GM18499 (cell line): Measurements from ENCODE around the gene SLC41A3.
"Not testable (repeated sequence)": the region's sequence is repeated elsewhere in the genome, so short reads cannot be mapped to it uniquely, and the experiment has no call there.

Source experiments
- ATAC-seq: cut with Tn5 transposase; IDR thresholded peaks from one replicate; pipeline ENCODE4 v1.9.1; 2021; ENCODE audit warnings: moderate number of reproducible peaks; ENCODE audit not compliant: insufficient read depth, unreplicated experiment

The SLC41A3 gene

DNA sequence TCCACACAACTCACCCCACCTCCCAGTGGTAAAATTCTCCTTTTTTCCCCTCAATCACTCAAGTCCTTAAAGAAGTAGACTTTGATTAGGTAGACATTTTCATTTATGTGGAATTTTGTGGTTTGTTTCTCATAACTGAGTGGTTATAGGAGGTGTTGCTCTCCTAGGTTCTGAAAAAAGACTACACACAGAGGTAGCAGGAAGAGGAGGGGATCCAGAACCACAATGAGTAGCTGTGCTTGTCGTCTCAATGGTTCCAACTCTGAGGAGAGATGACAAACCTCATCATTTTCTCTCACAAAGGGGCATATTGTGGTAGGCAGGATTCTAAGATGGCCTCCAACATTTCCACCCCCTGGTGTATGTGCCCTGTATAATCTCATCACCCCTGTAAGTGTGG is 120.1 kb downstream of the SLC41A3 start:
- not testable (repeated sequence) for ATAC-seq

DNA sequence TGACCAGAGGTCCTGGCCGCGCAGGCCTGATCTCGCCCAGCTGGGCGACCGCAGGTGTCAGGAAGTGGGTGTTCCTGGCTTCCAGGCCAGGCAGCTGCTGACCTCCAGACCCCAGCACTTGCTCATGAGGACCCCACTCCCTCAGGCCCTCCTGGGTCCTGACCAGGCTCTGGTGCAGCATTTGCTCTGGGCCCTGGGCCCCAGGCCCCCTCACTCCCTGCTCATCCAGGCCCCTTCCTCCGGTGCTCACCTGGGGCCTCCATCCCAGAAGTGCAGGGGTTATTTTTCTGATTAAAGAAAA is 122.7 kb downstream of the SLC41A3 start:
- ATAC-seq = no peak

DNA sequence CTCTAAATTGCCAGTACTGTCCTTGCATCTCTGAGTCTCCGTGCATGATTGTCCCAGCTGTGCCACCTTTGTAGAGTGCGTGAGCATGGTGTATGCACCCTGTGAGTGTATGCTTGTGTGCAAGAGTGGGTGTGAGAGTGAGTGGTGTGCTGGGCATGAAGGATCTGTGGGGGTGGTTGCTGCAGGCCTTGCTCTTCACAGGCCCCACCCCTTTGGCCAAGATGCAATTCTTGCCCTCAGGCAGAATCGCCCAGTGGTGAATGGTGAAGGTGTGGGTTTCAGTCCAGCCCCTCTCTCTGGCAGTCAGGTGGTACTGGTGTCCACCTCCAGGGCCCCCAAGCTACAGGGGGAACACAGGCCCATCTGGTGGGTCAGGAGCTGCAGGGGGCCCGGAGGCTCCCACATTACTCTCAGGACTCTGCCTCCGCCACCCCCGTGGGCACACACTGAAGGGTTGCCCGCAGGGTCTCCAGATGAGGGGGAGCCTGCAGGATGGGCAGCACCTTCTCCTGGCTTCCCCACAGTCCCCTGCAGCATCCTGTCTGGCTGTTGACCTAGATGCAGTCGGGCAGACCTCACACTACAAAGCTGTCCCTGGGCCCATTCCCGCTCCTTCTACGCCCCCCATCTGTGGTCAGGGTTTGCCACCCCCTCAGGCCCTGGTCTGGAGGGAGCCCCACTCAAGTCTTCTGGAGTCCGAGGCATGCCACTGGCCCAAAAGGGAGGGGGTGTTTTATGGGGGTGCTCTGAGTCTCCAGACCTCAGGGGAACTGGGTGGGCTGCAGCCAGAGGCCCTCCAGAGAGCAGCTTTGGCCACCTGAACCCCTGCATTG is 123.3 kb downstream of the SLC41A3 start:
- ATAC-seq = no peak

DNA sequence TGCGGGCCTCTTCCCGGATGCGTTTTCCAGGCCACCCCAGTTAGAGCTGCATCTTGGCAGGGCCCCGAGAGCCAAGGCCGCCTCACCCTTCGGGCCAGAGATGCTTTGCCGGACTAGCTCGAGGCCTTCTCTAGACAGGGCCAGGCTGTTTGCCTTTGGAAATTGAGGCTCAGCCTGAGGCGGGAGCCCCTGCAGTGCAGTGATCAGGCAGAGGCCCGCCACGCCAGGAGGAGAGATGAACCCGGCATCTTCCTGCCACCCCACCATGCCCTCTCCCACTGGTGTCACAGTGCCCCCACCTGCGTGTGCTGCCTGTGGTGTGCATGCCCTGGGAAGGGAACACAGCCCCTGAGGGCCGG is 123.9 kb downstream of the SLC41A3 start:
- no peak for ATAC-seq

DNA sequence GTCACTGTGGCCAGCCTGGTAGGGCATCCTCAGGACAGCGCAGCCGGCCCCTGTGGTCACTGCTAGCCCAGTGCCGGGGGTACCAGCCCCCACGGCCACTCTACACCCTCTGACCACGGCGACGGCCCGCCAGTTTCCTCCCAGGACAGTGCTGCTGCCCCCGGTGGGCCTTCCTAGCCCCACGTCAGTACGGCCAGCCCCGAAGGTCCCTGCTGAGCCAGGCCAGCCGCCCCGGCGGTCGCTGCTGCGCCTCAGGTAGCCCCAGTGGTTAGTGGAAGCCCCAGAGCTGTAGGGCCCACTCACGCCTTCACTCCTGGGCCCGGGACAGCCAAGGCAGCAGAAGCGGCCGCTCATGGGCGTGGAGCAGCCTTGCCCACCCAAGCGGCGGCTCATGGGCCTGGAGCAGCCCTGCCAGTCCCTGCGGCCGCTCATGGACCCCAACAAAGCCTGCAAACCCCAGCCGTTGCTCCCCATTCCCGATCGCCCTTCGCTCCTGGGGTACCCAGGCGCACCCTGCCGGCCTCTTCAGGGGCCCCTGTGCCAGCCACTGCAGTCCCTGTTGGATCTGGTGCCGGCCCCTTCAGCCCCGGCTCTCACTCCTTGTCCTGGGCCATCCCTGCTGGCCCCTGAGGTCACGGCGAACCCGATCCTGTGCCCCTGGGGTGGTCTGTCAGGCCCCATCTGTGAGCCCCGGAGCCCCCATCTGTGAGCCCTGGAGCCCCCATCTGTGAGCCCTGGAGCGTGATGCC is 124.4 kb downstream of the SLC41A3 start:
- no peak for ATAC-seq

DNA sequence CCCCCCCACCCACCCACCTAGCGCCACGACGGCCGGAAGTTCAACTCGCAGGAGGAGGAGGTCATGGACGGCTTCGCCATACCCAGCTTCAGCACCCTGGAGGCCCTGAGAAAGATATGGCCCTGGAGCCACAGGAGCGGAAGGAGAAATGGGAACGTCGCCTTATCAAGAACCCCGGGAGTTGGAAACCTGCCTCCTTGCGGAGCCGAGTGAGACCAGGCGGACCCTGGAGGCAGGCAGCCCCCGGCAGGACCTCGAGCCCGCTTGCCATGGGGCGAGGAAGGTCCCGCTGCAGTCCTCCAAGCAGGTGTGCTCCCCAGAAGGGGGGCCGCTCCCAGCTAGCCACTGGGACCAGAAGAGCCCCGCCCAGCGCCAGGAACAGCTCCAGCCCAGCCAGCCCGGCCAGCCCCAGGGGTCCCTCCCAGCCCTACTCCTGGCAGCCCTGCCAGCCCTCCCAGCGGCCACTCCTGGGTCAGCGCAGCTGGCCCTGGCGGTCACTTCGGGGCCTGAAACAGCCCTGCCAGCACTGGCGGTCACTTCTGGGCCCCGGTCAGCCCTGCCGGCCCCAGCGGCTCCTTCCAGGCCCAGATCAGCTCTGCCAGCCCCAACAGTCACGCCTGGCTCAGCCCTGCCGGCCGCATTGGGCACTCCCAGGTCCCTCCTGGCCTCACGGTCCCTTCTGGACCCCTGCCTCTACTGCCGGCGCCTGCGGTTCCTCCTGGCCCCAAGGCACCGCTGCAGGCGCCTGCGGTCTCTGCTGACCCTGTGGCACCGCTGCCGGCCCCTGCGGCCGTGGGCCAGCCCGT is 125.2 kb downstream of the SLC41A3 start:
- no peak for ATAC-seq

DNA sequence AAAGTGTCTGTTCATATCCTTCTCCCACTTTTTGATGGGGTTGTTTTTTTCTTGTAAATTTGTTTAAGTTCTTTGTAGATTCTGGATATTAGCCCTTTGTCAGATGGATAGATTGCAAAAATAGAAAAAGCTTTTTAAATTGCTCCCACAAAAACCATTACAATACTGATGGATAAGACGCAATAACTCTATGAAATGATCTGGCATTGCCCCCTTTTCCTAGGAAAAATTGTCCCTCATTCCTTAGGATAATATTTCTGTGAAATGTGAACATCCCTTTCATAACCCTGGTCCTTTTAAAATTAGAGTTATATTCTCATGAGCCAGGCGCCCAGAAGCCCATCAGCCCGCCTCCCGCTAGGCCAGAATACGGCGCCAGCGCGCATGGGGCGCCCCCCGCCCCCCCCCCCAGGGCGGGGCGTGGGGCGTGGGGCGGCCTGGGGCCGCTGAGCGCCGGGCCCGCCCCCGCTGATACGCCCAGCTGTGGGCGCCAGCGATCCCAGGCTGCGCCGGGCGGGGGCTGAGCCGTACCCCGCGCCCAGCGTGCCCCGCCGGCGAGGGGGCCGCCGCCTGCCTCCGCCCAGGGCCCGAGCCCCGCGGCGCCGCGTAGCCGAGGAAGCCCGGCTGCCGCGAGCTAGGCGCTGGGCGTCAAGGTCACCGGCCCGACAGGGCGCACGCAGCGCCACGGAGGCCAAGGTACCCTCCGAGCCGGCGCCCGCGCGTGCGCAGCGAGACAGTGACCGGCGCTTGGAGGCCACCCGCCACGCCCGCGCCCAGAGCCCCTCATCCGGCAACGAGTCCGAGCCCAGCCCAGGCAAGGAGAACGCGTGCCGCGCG is 126.0 kb downstream of the SLC41A3 start:
- ATAC-seq = no peak

DNA sequence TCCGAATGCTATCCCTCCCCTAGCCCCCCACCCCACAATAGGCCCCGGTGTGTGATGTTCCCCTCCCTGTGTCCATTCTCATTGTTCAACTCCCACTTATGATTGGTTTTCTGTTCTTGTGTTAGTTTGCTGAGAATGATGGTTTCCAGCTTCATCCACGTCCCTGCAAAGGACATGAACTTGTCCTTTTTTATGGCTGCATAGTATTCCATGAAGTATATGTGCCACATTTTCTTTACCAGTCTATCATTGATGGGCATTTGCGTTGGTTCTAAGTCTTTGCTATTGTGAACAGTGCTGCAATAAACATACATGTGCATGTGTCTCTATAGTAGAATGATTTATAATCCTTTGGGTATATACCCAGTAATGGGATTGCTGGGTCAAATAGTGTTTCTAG is 126.9 kb downstream of the SLC41A3 start:
- ATAC-seq = not testable (repeated sequence)
